Cardiac muscle cell (in vitro differentiated cells and primary cell): ENCODE measurements around the gene UBL3. TPM values are rescaled to one million over a fixed set of nuclear protein-coding genes. Genes with fewer than 3 reads are reported as not detected.

Experiments used
- DNase-seq, 2 donors: peaks; one replicate each; pipeline versions ENCODE4 v3.0.0 to v3.0.0-alpha.2; 2010 to 2017; ENCODE audit warnings: low read depth in 1 of 2, low spot score in 1 of 2
- H3K27ac ChIP-seq: fragments of 200-600 bp; sonication (generic); 2 replicates; pipeline ENCODE4 v1.5.1; 2016
- H3K27me3 ChIP-seq: fragments of 200-600 bp; sonication (generic); 2 replicates; pipeline ENCODE4 v1.6.0; 2016; ENCODE audit warnings: control low read depth
- H3K36me3 ChIP-seq: fragments of 200-600 bp; sonication (generic); 2 replicates; pipeline ENCODE4 v1.5.1; 2016; ENCODE audit warnings: control low read depth
- H3K4me1 ChIP-seq: fragments of 200-600 bp; sonication (generic); 2 replicates; pipeline ENCODE4 v1.8.1; 2017; ENCODE audit warnings: low read depth, mild to moderate bottlenecking, mixed run types
- H3K4me3 ChIP-seq: fragments of 200-600 bp; sonication (generic); 2 replicates; pipeline ENCODE4 v1.5.1; 2016; ENCODE audit warnings: mild to moderate bottlenecking
- H3K9me3 ChIP-seq: fragments of 200-600 bp; sonication (generic); 2 replicates; pipeline ENCODE4 v1.5.1; 2017; ENCODE audit warnings: low read depth, mild to moderate bottlenecking, control low read depth
- polyA plus RNA-seq: library from polyadenylated mRNA; unstranded; fragments of >200 nt; fragmentation: Nextera tagmentation; extraction: Ambion mirVana; gene quantifications from 2 replicates; pipeline ENCODE4 v1.2.1, GENCODE V29; 2016
- total RNA-seq: library from RNA; depleted of rRNA; stranded (reverse); fragments of >200 nt; gene quantifications from 2 replicates; pipeline ENCODE4 v1.2.3, GENCODE V29; 2016
- TF ChIP-seq, protein P1 (sequence below): IDR thresholded peaks from 2 replicates; pipeline ENCODE4 v1.5.1; 2012; ENCODE audit warnings: low read depth, mild to moderate bottlenecking, low read length

Gene UBL3
- total and polyA plus RNA-seq, 2 experiments from 2014 or later = 16.3 to 19.2 TPM

DNA sequence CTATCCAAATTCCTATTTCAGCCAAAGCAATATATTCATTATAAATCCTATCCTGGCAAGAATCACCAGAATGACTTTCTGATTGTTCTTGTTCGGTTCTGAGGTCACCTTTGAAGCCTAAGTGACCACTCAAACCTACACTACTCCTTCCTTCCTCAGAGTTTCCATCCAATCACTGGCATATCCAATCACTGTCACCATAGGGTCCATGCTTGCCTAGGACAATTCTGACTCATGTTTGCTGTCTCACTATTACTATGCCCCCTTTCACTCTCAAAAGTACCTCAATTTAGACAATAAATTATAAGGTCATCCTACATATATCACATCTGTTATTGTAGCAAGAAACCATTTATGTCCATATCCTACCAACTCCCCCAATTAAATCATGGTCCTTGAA is 58.9 kb downstream of the UBL3 start:
- TF ChIP-seq, protein P1, sequence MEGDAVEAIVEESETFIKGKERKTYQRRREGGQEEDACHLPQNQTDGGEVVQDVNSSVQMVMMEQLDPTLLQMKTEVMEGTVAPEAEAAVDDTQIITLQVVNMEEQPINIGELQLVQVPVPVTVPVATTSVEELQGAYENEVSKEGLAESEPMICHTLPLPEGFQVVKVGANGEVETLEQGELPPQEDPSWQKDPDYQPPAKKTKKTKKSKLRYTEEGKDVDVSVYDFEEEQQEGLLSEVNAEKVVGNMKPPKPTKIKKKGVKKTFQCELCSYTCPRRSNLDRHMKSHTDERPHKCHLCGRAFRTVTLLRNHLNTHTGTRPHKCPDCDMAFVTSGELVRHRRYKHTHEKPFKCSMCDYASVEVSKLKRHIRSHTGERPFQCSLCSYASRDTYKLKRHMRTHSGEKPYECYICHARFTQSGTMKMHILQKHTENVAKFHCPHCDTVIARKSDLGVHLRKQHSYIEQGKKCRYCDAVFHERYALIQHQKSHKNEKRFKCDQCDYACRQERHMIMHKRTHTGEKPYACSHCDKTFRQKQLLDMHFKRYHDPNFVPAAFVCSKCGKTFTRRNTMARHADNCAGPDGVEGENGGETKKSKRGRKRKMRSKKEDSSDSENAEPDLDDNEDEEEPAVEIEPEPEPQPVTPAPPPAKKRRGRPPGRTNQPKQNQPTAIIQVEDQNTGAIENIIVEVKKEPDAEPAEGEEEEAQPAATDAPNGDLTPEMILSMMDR = no peak
- no peak overlapping the region for H3K4me3 ChIP-seq
- no peaks in the 10 kb centered on the region for H3K27me3 ChIP-seq
- DNase-seq = no peak
- H3K9me3 ChIP-seq = no peaks in the 10 kb centered on the region
- no peaks in the 10 kb centered on the region for H3K36me3 ChIP-seq
- H3K4me1 ChIP-seq = no peaks in the 10 kb centered on the region
- H3K27ac ChIP-seq = no peak overlapping the region

- Histone ChIP-seq H3K4me1 (no peaks in the 10 kb centered on the region), H3K27ac (no peak overlapping the region)
- TF ChIP-seq, protein P1 = no peak
Observed at GRCh38 chr13:29786698-29787097, 63.7 kb downstream of the UBL3 start.

GRCh38 chr13:29785978-29786377 is 64.4 kb downstream of the UBL3 start:
- DNase-seq = no peak
- H3K27ac ChIP-seq = no peak overlapping the region
- no peaks in the 10 kb centered on the region for H3K9me3 ChIP-seq
- no peaks in the 10 kb centered on the region for H3K36me3 ChIP-seq
- no peak overlapping the region for H3K4me3 ChIP-seq
- H3K4me1 ChIP-seq = no peaks in the 10 kb centered on the region
- no peaks in the 10 kb centered on the region for H3K27me3 ChIP-seq
- TF ChIP-seq, protein P1 = no peak

More at GRCh38 chr13:29786698-29787097, 63.7 kb downstream of the UBL3 start:
- Histone ChIP-seq H3K9me3 (no peaks in the 10 kb centered on the region), H3K27me3 (no peaks in the 10 kb centered on the region), H3K4me3 (no peak overlapping the region), H3K36me3 (no peaks in the 10 kb centered on the region)
- DNase-seq = no peak

DNA sequence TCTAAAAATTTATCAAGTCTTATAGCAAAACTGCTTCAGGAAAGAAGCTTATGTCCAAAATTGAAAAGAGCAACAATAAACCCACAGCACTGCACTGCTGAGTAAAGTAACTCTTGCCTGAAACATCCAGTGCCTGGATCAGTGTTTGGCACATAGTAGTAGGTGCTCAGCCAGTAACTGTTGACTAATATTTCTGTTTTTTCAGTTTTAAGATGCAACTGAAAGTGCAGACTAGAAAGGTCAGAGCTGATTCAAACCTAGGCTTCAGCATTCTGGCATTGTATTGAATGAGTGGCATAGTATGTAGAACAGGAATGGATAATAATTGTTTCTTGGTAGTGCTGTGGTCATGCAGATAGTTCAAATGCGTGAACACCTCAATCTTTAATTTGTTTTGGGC is 67.6 kb downstream of the UBL3 start:
- DNase-seq = no peak
- TF ChIP-seq, protein P1 = no peak
- Histone ChIP-seq H3K4me3 (no peak overlapping the region), H3K4me1 (no peaks in the 10 kb centered on the region), H3K9me3 (no peaks in the 10 kb centered on the region), H3K27me3 (no peaks in the 10 kb centered on the region), H3K27ac (no peak overlapping the region), H3K36me3 (no peaks in the 10 kb centered on the region)

- DNase-seq = no peak
- no peaks in the 10 kb centered on the region for H3K27me3 ChIP-seq
- TF ChIP-seq, protein P1 = no peak
- H3K27ac ChIP-seq = no peak overlapping the region
- no peak overlapping the region for H3K4me3 ChIP-seq
- no peaks in the 10 kb centered on the region for H3K36me3 ChIP-seq
- H3K4me1 ChIP-seq = no peaks in the 10 kb centered on the region
- H3K9me3 ChIP-seq = no peaks in the 10 kb centered on the region
Observed at GRCh38 chr13:29774830-29775229, 75.6 kb downstream of the UBL3 start.

- no peak overlapping the region for H3K27ac ChIP-seq
- TF ChIP-seq, protein P1 = peak; percentile 36
- peak; percentile 8 to 57 for DNase-seq
- no peaks in the 10 kb centered on the region for H3K27me3 ChIP-seq
- H3K9me3 ChIP-seq = no peaks in the 10 kb centered on the region
- H3K36me3 ChIP-seq = peaks cover 10% of the 10 kb centered on the region
- no peak overlapping the region for H3K4me3 ChIP-seq
- H3K4me1 ChIP-seq = peaks cover 6% of the 10 kb centered on the region
Observed at GRCh38 chr13:29771247-29771646, 79.2 kb downstream of the UBL3 start.
